Measurements from ENCODE around the gene LRP1B.
A peak's percentile ranks its signal among the peaks of the same experiment; 100 is the strongest.
"Not testable (repeated sequence)": the region's sequence is repeated elsewhere in the genome, so short reads cannot be mapped to it uniquely, and the experiment has no call there.

LRP1B gene

DNA sequence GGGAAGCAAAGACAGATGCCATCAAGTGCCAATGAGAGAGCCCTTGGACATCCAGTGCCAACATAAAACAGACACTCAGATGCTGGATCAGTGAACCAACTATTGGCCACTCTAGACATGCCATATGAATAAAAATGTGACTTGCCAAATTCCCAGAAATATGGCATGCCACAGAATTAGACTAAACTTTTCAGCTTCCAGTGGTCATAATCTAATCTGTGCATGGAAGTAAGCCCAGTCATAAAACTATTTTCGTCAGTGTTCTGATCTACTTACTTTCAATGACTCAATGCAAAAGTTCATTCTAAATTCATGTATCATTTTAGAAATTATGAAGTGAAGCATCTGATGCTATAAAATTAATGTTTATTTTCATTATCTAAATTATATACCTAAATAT, 1844.4 kb downstream of the LRP1B start:
- DNase-seq, result no peak

DNA sequence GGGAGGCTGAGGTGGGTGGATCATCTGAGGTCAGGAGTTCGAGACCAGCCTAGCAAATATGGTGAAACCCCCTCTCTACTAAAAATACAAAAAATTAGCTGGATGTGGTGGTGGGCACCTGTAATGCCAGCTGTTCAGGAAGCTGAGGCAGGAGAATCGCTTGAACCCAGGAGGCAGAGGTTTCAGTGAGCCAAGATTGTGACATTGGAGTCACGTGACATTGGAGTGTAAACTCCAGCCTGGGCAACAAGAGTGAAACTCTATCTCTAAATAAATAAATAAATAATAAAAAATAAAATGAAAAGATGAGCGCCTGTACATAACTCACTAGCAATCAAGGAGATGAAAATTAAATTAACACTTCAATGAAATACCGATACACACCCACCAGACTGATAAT, 1853.5 kb downstream of the LRP1B start:
- DNase-seq, result not testable (repeated sequence)

DNA sequence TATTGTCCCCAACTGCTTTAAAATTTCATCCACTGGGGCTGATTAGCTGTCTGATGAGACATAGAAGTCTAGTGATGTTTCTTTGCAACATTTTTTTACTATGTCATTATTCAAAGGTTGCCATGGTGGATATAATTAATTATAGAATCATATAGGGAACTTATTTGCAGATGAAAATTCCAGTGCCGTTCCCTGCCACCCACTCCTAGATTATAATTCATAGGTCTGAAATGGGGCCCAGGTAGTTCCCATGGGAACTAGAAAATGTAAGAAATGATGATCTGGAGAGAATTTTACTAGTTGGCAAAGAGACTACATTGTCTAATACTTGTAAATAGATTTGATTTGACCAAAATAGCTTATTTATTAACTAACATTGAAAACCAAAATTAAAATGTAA, 1854.2 kb downstream of the LRP1B start:
- no peak for DNase-seq

DNA sequence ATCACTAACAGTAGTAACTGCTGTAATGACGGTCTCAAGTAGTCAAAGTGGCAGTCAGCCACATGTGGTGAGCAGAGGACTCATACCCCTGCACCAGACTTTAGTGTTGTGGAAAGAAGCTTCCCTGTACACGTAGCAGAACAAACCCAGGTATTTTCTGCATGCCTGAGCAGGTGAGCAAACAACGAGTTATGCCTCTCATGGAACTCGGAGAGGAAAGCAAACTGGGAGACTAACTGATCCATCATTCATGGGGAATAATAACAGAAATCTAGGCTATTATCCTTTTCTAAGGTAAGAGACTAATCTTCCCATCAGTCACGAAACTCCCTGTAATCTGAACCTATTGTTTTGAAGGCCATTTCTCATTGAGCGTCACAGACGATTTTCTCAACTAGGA, 1855.4 kb downstream of the LRP1B start:
- no peak for DNase-seq

DNA sequence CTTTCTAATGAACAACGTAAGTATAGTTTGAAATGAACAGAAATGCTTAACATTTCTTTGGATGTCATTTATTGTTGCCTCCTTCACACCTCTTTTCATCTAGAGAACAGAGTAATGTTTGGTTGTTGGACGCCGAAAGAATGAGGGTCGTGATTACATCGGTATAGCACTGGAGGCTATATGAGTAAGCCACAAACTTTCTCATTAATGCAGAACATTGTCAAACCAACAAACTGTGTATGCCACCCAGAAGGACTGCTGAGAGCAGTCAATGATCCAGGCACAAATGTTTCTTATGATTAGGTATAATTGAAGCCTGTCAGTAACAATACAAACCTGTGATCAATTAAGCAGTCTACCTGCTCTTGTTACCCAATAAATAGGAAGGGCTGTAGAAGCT, 1855.9 kb downstream of the LRP1B start:
- DNase-seq, result no peak

DNA sequence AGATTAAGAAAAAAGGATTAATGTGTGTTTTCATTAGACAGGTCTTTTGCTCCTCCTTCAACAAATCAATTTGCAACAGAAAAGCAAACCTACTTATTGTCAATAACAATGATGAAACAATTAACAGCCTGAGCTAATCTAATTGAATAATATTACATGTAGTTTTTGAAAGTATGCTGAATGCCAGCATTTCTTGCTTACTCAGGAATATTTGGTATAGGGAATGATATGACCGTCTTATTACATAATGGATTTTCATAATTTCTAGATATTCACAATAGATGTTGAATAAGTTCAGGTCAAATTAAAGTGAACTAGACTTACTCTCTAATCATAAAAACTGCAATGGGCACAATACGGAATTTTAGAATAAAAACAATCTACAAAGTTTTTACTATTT, 1856.9 kb downstream of the LRP1B start:
- no peak for DNase-seq

- DNase-seq, result no peak
Measured at GRCh38 chr2:140273408-140273807, 1857.4 kb downstream of the LRP1B start.

DNA sequence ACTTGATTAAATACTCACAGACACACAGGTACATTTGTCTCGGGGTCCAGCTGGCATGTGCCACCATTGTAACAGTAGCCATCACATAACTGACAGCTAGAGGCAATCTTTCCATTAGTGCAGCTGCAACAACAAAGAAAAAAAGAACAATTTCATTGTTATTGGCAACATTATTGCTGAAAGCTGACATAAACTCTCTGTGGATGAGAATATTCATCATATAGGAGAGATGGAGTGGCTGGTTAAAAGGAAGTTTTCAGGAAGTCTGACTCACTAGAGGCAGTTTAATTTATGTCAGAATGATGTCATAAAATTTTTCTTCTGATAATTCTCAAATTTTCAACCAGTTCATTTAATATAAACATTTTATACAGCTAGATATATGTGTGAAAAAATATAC, 1860.6 kb downstream of the LRP1B start:
- peak in 3 of 58 donors; percentile 1 to 2 (median 1) for DNase-seq

DNA sequence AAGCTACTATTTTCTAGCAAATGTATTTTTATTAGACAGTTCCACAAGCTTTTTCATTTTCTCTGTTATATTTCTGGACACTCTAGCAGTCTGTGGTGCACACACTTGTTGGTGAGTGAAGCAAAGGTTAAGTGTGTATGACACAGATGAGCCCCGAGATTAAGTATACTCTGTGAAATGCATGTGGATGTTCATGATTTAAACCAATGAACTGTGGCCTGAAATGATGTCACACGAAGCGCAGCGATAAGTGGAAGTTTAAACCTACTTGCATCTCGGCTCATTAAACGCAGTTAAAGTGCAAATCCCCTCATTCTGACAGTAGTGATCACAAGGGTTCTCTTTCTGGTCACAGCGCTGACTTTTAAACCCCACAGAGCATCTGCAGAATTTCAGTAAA, 1861.8 kb downstream of the LRP1B start:
- no peak for DNase-seq

DNA sequence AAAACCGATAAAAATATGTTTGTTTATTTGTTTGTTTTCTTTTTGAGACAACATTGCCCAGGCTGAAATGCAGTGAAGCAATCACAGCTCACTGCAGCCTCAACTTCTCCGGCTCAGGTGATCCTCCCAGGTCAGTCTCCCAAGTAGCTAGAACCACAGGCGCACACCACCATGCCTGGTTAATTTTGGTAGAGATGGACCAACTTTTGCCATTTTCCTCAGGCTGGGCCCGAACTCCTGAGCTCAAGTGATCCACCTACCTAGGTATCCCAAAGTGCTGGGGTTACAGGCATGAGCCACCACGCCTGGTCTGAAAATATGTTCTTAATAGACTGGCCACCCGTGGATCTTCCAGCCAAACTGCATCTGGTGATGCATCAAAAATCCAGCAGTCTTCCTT, 1867.9 kb downstream of the LRP1B start:
- no peak for DNase-seq

GRCh38 chr2:140257692-140258300, 1873.0 kb downstream of the LRP1B start:
- DNase-seq, result no peak

GRCh38 chr2:140256080-140256479, 1874.7 kb downstream of the LRP1B start:
- DNase-seq, result no peak

DNA sequence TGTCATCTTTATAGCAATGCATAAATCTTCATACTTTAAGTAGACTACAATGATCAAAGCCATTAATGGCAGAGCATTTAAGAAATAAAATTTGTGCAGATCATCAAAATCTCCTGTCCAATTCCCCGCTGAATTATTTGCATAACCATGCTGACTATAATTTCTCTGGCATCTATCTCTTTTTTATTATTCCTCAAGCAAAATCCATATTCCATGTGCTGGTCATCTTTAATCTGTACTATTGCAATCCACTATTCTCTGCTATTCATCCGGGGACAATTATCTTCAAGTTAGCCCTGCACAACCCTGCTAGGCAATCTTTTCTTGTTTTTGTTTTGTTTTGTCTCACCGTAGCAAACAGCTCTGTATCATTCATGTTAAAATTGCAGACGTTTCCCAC, 1881.0 kb downstream of the LRP1B start:
- no peak for DNase-seq

- no peak for DNase-seq
Measured at GRCh38 chr2:140248623-140249022, 1882.2 kb downstream of the LRP1B start.

- no peak for DNase-seq
Measured at GRCh38 chr2:140247451-140248195, 1883.2 kb downstream of the LRP1B start.

DNA sequence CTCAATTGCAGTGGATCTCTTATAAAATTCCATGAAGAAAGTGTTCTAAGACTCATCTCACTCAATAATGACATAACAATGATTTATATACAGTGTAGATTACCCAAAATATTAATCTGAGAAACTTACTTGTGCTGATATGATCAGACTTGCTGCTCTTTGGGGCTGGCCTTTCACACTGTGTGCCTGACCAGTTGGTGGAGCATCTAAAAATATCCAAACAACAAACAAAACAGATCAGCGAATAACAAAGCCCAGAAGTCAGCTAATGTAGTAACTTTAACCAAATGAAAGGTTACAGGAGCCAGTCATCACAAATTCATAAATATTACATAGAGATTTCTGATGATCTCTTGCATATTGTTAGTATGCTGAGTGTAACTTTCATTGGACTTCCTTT, 1883.9 kb downstream of the LRP1B start:
- DNase-seq, result no peak

GRCh38 chr2:140246058-140246457, 1884.8 kb downstream of the LRP1B start:
- no peak for DNase-seq

- no peak for DNase-seq
Measured at GRCh38 chr2:140242889-140243288, 1887.9 kb downstream of the LRP1B start.

DNA sequence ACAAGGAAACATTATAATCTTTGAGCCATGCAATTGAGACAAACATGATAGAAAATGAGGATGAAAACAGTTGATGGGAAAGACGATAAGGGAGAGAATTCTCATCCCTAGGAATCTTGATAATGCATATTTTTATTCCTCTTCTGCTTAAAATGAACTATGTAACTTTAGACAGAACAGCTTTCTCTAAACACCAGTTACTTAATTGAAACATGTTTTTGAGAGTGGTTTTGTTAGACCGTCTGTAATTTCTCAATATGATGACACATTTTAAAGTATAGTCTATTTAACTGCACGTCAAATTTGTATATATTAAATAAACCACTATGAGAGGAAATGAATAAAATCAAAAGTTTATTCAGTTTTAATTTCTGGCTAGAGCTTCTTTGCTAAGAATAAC, 1896.7 kb downstream of the LRP1B start:
- DNase-seq, result no peak

- DNase-seq, result no peak
Measured at GRCh38 chr2:140210963-140211362, 1919.9 kb downstream of the LRP1B start.

DNA sequence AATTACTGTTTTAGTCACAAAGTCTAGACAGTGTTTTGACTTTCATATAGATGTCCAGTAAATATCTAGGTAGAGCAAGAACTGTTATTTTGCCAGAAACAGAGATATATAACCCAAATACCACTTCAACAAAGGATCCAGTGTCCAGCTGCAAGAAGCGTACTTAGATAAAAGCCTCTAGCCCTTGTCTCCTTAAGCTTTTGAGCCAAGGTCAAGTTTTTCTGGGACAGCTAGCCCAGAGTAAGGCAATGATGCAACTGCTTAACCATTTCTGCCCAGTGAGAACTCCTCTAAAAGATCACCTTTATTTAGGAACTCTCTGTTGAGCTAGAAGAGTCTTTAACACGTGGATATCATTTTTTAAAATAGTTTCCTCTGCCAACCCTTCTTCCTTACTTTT, 1925.7 kb downstream of the LRP1B start:
- DNase-seq, result no peak

GRCh38 chr2:140203347-140203746, 1927.5 kb downstream of the LRP1B start:
- no peak for DNase-seq

DNA sequence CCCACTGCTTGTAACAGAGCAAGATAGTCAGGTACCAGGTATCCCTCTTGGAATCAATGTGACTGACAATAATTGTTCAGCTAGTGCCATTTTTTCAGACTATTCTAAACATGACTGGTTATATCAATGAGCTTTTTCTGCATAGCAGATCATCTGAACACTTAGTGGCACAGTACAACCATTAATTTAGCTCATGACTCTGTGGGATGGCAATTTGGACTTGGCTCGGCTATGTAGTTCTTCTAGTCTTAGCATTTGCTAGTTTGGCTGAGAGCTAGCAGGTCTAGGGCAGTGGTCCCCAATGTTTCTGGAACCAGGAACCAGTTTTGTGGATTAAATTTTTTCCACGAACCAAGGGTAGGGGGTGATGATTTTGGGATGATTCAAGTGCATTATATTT, 1929.2 kb downstream of the LRP1B start:
- DNase-seq, result no peak

All from anterior cingulate cortex (tissue), 58 donors.